GM12892 (cell line): ENCODE results near the gene FLT4.

Experiments used
- POLR2A ChIP-seq: IDR thresholded peaks from 2 replicates; pipeline ENCODE4 v1.6.1; 2011; ENCODE audit warnings: low read depth, low read length, control low read depth
- POLR2AphosphoS5 ChIP-seq: IDR thresholded peaks from 2 replicates; pipeline ENCODE4 v1.6.1; 2011; ENCODE audit warnings: low read depth, low read length, control low read depth
- TAF1 ChIP-seq: IDR thresholded peaks from 2 replicates; pipeline ENCODE4 v1.6.1; 2011; ENCODE audit warnings: low read depth, mild to moderate bottlenecking, control low read depth, low read length, borderline replicate concordance

GRCh38 chr5:180690562-180690961, 41.2 kb upstream of the FLT4 start:
- TF ChIP-seq POLR2AphosphoS5 (no peak), POLR2A (no peak), TAF1 (no peak)
